GM19328 (cell line): Measurements from ENCODE around the gene S100A5.

Source experiments
- ATAC-seq: cut with Tn5 transposase; IDR thresholded peaks from one replicate; pipeline ENCODE4 v1.9.1; 2021; ENCODE audit warnings: mild to moderate bottlenecking, moderate library complexity; ENCODE audit not compliant: unreplicated experiment

Gene S100A5

GRCh38 chr1:153513023-153513422 is 27.7 kb downstream of the S100A5 start:
- ATAC-seq: no peak

GRCh38 chr1:153510984-153511410 is 29.7 kb downstream of the S100A5 start:
- no peak for ATAC-seq

GRCh38 chr1:153509729-153510354 is 30.9 kb downstream of the S100A5 start:
- no peak for ATAC-seq

- no peak for ATAC-seq
Measured at GRCh38 chr1:153509036-153509435, 31.7 kb downstream of the S100A5 start.

- no peak for ATAC-seq
Measured at GRCh38 chr1:153507926-153508583, 32.7 kb downstream of the S100A5 start.

- no peak for ATAC-seq
Measured at GRCh38 chr1:153506831-153507413, 33.8 kb downstream of the S100A5 start.

GRCh38 chr1:153506386-153506785 is 34.3 kb downstream of the S100A5 start:
- no peak for ATAC-seq

GRCh38 chr1:153505576-153505975 is 35.2 kb downstream of the S100A5 start:
- no peak for ATAC-seq

GRCh38 chr1:153503766-153504165 is 37.0 kb downstream of the S100A5 start:
- no peak for ATAC-seq

- ATAC-seq: no peak
Measured at GRCh38 chr1:153498746-153499145, 42.0 kb downstream of the S100A5 start.

GRCh38 chr1:153495536-153495935 is 45.2 kb downstream of the S100A5 start:
- ATAC-seq: no peak

- no peak for ATAC-seq
Measured at GRCh38 chr1:153494976-153495535, 45.7 kb downstream of the S100A5 start.

- ATAC-seq: no peak
Measured at GRCh38 chr1:153493343-153493960, 47.3 kb downstream of the S100A5 start.

GRCh38 chr1:153490272-153491051 is 50.3 kb downstream of the S100A5 start:
- no peak for ATAC-seq

- ATAC-seq: no peak
Measured at GRCh38 chr1:153488731-153489130, 52.0 kb downstream of the S100A5 start.

GRCh38 chr1:153487707-153488106 is 53.0 kb downstream of the S100A5 start:
- ATAC-seq: no peak
